ENCODE results near the gene GALNT16.
"Not testable (repeated sequence)": the region's sequence is repeated elsewhere in the genome, so short reads cannot be mapped to it uniquely, and the experiment has no call there.

GALNT16 gene

GRCh38 chr14:69259527-69260189 is at the start of gene GALNT16:
TSS of gene GALNT16 (plus strand) at chr14:69260158. CDS start at chr14:69260291, 133 bp downstream.
- no peak for DNase-seq (ENCODE audit: low read depth)

GRCh38 chr14:69214393-69214792 is 45.6 kb upstream of the GALNT16 start:
- DNase-seq (ENCODE audit: low read depth): no peak

GRCh38 chr14:69217663-69218062 is 42.3 kb upstream of the GALNT16 start:
- DNase-seq (ENCODE audit: low read depth): not testable (repeated sequence)

GRCh38 chr14:69224946-69225345 is 35.0 kb upstream of the GALNT16 start:
- DNase-seq (ENCODE audit: low read depth): no peak

- no peak for DNase-seq (ENCODE audit: low read depth)
Observed at GRCh38 chr14:69226178-69226577, 33.8 kb upstream of the GALNT16 start.

GRCh38 chr14:69226736-69227135 is 33.2 kb upstream of the GALNT16 start:
- no peak for DNase-seq (ENCODE audit: low read depth)

GRCh38 chr14:69231486-69231885 is 28.5 kb upstream of the GALNT16 start:
- DNase-seq (ENCODE audit: low read depth): no peak

- no peak for DNase-seq (ENCODE audit: low read depth)
Observed at GRCh38 chr14:69232388-69232787, 27.6 kb upstream of the GALNT16 start.

- DNase-seq (ENCODE audit: low read depth): no peak
Observed at GRCh38 chr14:69234106-69234505, 25.9 kb upstream of the GALNT16 start.

GRCh38 chr14:69235708-69236107 is 24.2 kb upstream of the GALNT16 start:
- DNase-seq (ENCODE audit: low read depth): no peak

- no peak for DNase-seq (ENCODE audit: low read depth)
Observed at GRCh38 chr14:69237142-69237541, 22.8 kb upstream of the GALNT16 start.

- DNase-seq (ENCODE audit: low read depth): no peak
Observed at GRCh38 chr14:69237584-69237983, 22.4 kb upstream of the GALNT16 start.

GRCh38 chr14:69238883-69239282 is 21.1 kb upstream of the GALNT16 start:
- no peak for DNase-seq (ENCODE audit: low read depth)

- DNase-seq (ENCODE audit: low read depth): no peak
Observed at GRCh38 chr14:69240527-69241173, 19.3 kb upstream of the GALNT16 start.

- no peak for DNase-seq (ENCODE audit: low read depth)
Observed at GRCh38 chr14:69241577-69241976, 18.4 kb upstream of the GALNT16 start.

GRCh38 chr14:69242311-69243224 is 17.4 kb upstream of the GALNT16 start:
- peak; percentile 31 for DNase-seq (ENCODE audit: low read depth)

- DNase-seq (ENCODE audit: low read depth): no peak
Observed at GRCh38 chr14:69244946-69245345, 15.0 kb upstream of the GALNT16 start.

- no peak for DNase-seq (ENCODE audit: low read depth)
Observed at GRCh38 chr14:69246331-69246730, 13.6 kb upstream of the GALNT16 start.

GRCh38 chr14:69247676-69248440 is 12.1 kb upstream of the GALNT16 start:
- DNase-seq (ENCODE audit: low read depth): no peak

GRCh38 chr14:69249603-69250002 is 10.4 kb upstream of the GALNT16 start:
- no peak for DNase-seq (ENCODE audit: low read depth)

- no peak for DNase-seq (ENCODE audit: low read depth)
Observed at GRCh38 chr14:69252851-69253250, 7.1 kb upstream of the GALNT16 start.

- no peak for DNase-seq (ENCODE audit: low read depth)
Observed at GRCh38 chr14:69259168-69259526, 811 bp upstream of the GALNT16 start.
